ENCODE measurements around the gene IL1RAPL1.
"Not testable (repeated sequence)": the region's sequence is repeated elsewhere in the genome, so short reads cannot be mapped to it uniquely, and the experiment has no call there.

Gene IL1RAPL1

GRCh38 chrX:29122817-29123216 lies 535.6 kb downstream of the IL1RAPL1 start:
- not testable (repeated sequence) for DNase-seq (ENCODE audit: low read depth)

GRCh38 chrX:29130905-29131304 lies 543.7 kb downstream of the IL1RAPL1 start:
- no peak for DNase-seq (ENCODE audit: low read depth)

GRCh38 chrX:29136904-29137303 lies 549.7 kb downstream of the IL1RAPL1 start:
- no peak for DNase-seq (ENCODE audit: low read depth)

- no peak for DNase-seq (ENCODE audit: low read depth)
Observed at GRCh38 chrX:29138003-29138402, 550.8 kb downstream of the IL1RAPL1 start.

GRCh38 chrX:29143356-29143755 lies 556.1 kb downstream of the IL1RAPL1 start:
- no peak for DNase-seq (ENCODE audit: low read depth)

GRCh38 chrX:29143756-29144155 lies 556.5 kb downstream of the IL1RAPL1 start:
- no peak for DNase-seq (ENCODE audit: low read depth)

- no peak for DNase-seq (ENCODE audit: low read depth)
Observed at GRCh38 chrX:29145316-29145715, 558.1 kb downstream of the IL1RAPL1 start.

GRCh38 chrX:29148511-29148910 lies 561.3 kb downstream of the IL1RAPL1 start:
- DNase-seq (ENCODE audit: low read depth) = no peak

- no peak for DNase-seq (ENCODE audit: low read depth)
Observed at GRCh38 chrX:29155286-29155685, 568.0 kb downstream of the IL1RAPL1 start.

- DNase-seq (ENCODE audit: low read depth) = no peak
Observed at GRCh38 chrX:29172880-29173279, 585.6 kb downstream of the IL1RAPL1 start.

- no peak for DNase-seq (ENCODE audit: low read depth)
Observed at GRCh38 chrX:29187264-29187663, 600.0 kb downstream of the IL1RAPL1 start.

- DNase-seq (ENCODE audit: low read depth) = no peak
Observed at GRCh38 chrX:29196501-29196900, 609.3 kb downstream of the IL1RAPL1 start.

- DNase-seq (ENCODE audit: low read depth) = no peak
Observed at GRCh38 chrX:29215251-29215650, 628.0 kb downstream of the IL1RAPL1 start.

GRCh38 chrX:29225670-29226069 lies 638.4 kb downstream of the IL1RAPL1 start:
- DNase-seq (ENCODE audit: low read depth) = no peak

GRCh38 chrX:29229802-29230201 lies 642.6 kb downstream of the IL1RAPL1 start:
- DNase-seq (ENCODE audit: low read depth) = no peak

GRCh38 chrX:29231800-29232199 lies 644.6 kb downstream of the IL1RAPL1 start:
- no peak for DNase-seq (ENCODE audit: low read depth)

- no peak for DNase-seq (ENCODE audit: low read depth)
Observed at GRCh38 chrX:29233592-29234183, 646.4 kb downstream of the IL1RAPL1 start.

GRCh38 chrX:29237972-29238371 lies 650.7 kb downstream of the IL1RAPL1 start:
- DNase-seq (ENCODE audit: low read depth) = no peak

- DNase-seq (ENCODE audit: low read depth) = no peak
Observed at GRCh38 chrX:29241809-29242208, 654.6 kb downstream of the IL1RAPL1 start.

- DNase-seq (ENCODE audit: low read depth) = no peak
Observed at GRCh38 chrX:29242856-29243255, 655.6 kb downstream of the IL1RAPL1 start.

GRCh38 chrX:29243942-29244341 lies 656.7 kb downstream of the IL1RAPL1 start:
- no peak for DNase-seq (ENCODE audit: low read depth)

- no peak for DNase-seq (ENCODE audit: low read depth)
Observed at GRCh38 chrX:29254515-29254914, 667.3 kb downstream of the IL1RAPL1 start.

GRCh38 chrX:29257521-29257920 lies 670.3 kb downstream of the IL1RAPL1 start:
- DNase-seq (ENCODE audit: low read depth) = no peak

- no peak for DNase-seq (ENCODE audit: low read depth)
Observed at GRCh38 chrX:29269390-29269789, 682.1 kb downstream of the IL1RAPL1 start.

- no peak for DNase-seq (ENCODE audit: low read depth)
Observed at GRCh38 chrX:29274517-29274916, 687.3 kb downstream of the IL1RAPL1 start.
